ENCODE results near the gene CD27.

CD27 gene

GRCh38 chr12:6416596-6416995 is 28.2 kb upstream of the CD27 start:
- DNase-seq (ENCODE audit: low read depth) = peak; percentile 35
- TF ChIP-seq CTCF (IDR thresholded peaks at IDR 0.05; ENCODE audit: insufficient read depth, low read depth, low read length, missing control alignments) = no peak
- no peak overlapping the region for H3K4me3 ChIP-seq (ENCODE audit: low read depth, low read length)

DNA sequence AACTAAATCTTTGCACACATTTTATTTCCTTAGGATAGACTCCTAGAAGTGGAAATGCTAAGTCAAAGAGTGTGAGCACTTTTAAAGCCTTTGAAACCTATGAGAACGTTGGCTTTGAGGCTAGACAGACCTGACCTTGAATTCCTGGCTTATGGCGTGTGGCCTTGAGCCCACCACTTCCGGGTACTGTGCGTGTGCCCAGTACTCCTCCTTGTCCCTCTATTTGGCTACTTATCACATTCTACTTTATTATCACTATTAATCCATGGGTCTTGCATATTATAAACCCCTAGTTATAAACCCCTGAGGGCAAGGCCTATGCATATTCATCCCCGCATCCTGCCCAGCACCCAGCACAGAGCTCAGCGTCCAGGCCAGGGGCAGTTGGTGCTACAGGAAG is 26.0 kb upstream of the CD27 start:
- H3K4me3 ChIP-seq (ENCODE audit: low read depth, low read length) = no peak overlapping the region
- TF ChIP-seq CTCF (IDR thresholded peaks at IDR 0.05; ENCODE audit: insufficient read depth, low read depth, low read length, missing control alignments) = no peak
- DNase-seq (ENCODE audit: low read depth) = no peak

DNA sequence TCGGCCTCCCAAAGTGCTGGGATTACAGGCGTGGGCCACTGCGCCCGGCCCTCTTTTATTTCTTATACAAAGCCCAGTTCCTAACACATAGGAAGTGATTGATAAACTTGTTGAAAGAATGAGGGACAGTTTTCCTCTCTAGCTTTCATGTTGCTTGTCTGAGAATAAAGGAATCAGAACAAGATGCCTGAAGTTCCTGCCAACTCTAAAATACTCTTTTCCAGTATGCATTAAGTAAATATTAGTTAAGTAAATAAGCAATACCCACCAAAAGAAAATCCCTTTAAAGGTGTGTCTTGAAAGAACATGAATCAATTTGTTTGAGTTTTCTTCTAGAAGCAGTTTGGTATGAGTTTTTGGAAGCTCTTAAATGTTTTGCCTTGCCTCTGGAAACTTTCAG is 24.4 kb upstream of the CD27 start:
- H3K4me3 ChIP-seq (ENCODE audit: low read depth, low read length) = no peak overlapping the region
- TF ChIP-seq CTCF (IDR thresholded peaks at IDR 0.05; ENCODE audit: insufficient read depth, low read depth, low read length, missing control alignments) = no peak
- no peak for DNase-seq (ENCODE audit: low read depth)

- peak; percentile 94 for DNase-seq (ENCODE audit: low read depth)
- peak; percentile 83 for TF ChIP-seq CTCF (IDR thresholded peaks at IDR 0.05; ENCODE audit: insufficient read depth, low read depth, low read length, missing control alignments)
- no peak overlapping the region for H3K4me3 ChIP-seq (ENCODE audit: low read depth, low read length)
Measured at GRCh38 chr12:6423267-6424007, 21.3 kb upstream of the CD27 start.

DNA sequence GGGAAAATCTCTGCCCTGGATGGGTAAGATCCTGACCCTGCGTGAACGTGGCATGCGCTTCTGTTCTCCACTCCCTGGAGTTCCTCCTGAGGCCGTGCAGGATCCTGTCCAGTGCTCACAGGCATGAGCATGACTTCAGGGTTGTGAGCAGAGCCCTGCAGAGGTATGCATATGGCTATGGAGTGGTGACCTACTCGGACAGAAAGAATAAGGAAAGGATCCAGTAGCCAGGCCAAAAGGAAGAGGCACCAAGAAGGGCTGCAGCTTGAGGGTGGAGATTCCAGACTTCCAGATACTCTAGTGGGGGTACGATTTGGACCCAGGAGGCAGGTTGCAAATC is 20.8 kb upstream of the CD27 start:
- TF ChIP-seq CTCF (IDR thresholded peaks at IDR 0.05; ENCODE audit: insufficient read depth, low read depth, low read length, missing control alignments) = no peak
- H3K4me3 ChIP-seq (ENCODE audit: low read depth, low read length) = no peak overlapping the region
- no peak for DNase-seq (ENCODE audit: low read depth)

DNA sequence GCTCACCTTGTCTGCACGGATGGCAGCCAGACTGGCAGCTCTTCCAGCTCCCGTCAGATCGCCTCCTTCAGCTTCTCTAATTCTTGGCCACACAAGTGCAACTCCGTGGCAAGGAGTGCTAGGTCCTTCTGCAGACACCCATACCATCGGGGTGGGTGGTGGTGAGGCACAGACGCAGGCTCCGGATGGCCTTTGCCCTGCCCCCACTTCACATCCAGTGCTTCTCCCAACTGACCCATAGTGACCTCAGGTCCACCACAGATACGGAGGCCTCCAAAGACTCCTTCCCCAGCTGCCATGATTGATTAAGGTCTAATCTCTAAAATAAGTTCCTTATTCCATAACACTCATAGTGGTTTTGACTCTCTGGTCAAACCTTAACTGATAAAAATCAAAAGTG is 19.9 kb upstream of the CD27 start:
- TF ChIP-seq CTCF (IDR thresholded peaks at IDR 0.05; ENCODE audit: insufficient read depth, low read depth, low read length, missing control alignments) = no peak
- DNase-seq (ENCODE audit: low read depth) = no peak
- H3K4me3 ChIP-seq (ENCODE audit: low read depth, low read length) = no peak overlapping the region

Data from GM12865 (cell line).